IPS-15b (cell line): ENCODE measurements around the gene ENO2.

Source experiments
- H3K27me3 ChIP-seq: one replicate; pipeline ENCODE4 v1.6.1; 2013; ENCODE audit warnings: low read length; ENCODE audit not compliant: control insufficient read depth, insufficient read depth
- H3K36me3 ChIP-seq: one replicate; pipeline ENCODE4 v1.6.1; 2013; ENCODE audit warnings: low read length; ENCODE audit not compliant: control insufficient read depth, insufficient read depth
- H3K4me1 ChIP-seq: one replicate; pipeline ENCODE4 v1.6.1; 2013; ENCODE audit warnings: mild to moderate bottlenecking, low read length; ENCODE audit not compliant: control insufficient read depth, insufficient read depth
- H3K4me3 ChIP-seq: one replicate; pipeline ENCODE4 v1.5.1; 2013; ENCODE audit warnings: low read depth, low read length
- H3K9ac ChIP-seq: one replicate; pipeline ENCODE4 v1.6.1; 2013; ENCODE audit warnings: low read depth, mild to moderate bottlenecking, low read length
- H3K9me3 ChIP-seq: one replicate; pipeline ENCODE4 v1.6.1; 2013; ENCODE audit warnings: mild to moderate bottlenecking, low read length; ENCODE audit not compliant: control insufficient read depth, insufficient read depth

The ENO2 gene

GRCh38 chr12:6941782-6942181 is 27.4 kb downstream of the ENO2 start:
- Histone ChIP-seq H3K4me1 (peaks cover 15% of the 10 kb centered on the region), H3K9ac (no peak overlapping the region), H3K9me3 (no peaks in the 10 kb centered on the region), H3K4me3 (no peak overlapping the region), H3K27me3 (no peaks in the 10 kb centered on the region), H3K36me3 (peaks cover 15% of the 10 kb centered on the region)

GRCh38 chr12:6942331-6942665 is 27.9 kb downstream of the ENO2 start:
- Histone ChIP-seq H3K27me3 (no peaks in the 10 kb centered on the region), H3K4me3 (no peak overlapping the region), H3K4me1 (peaks cover 15% of the 10 kb centered on the region), H3K9ac (no peak overlapping the region), H3K36me3 (peaks cover 15% of the 10 kb centered on the region), H3K9me3 (no peaks in the 10 kb centered on the region)

- Histone ChIP-seq H3K4me3 (peak overlapping the region; percentile 93), H3K4me1 (peaks cover 15% of the 10 kb centered on the region), H3K9ac (peak overlapping the region; percentile 93), H3K9me3 (no peaks in the 10 kb centered on the region), H3K36me3 (peaks cover 15% of the 10 kb centered on the region), H3K27me3 (no peaks in the 10 kb centered on the region)
Observed at GRCh38 chr12:6943389-6943721, 29.0 kb downstream of the ENO2 start.

- H3K4me3 ChIP-seq = peak within 1 kb of the TSS; percentile 93
- peaks cover 15% of the 10 kb centered on the region for H3K4me1 ChIP-seq
- H3K9me3 ChIP-seq = no peaks in the 10 kb centered on the region
- peaks cover 11% of the 10 kb centered on the region for H3K36me3 ChIP-seq
- H3K27me3 ChIP-seq = no peaks in the 10 kb centered on the region
- peak within 1 kb of the TSS; percentile 98 for H3K9ac ChIP-seq
Observed at GRCh38 chr12:6943722-6944380, 29.5 kb downstream of the ENO2 start, which contains the start of the genes C12orf57 and RNU7-1. C12orf57 (plus strand) TSS chr12:6944022; CDS start chr12:6944122, 100 bp downstream. RNU7-1 (plus strand) TSS chr12:6943816.

- peaks cover 6% of the 10 kb centered on the region for H3K36me3 ChIP-seq
- peak overlapping the region; percentile 93 for H3K4me3 ChIP-seq
- H3K4me1 ChIP-seq = peaks cover 15% of the 10 kb centered on the region
- peak overlapping the region; percentile 98 for H3K9ac ChIP-seq
- no peaks in the 10 kb centered on the region for H3K27me3 ChIP-seq
- H3K9me3 ChIP-seq = no peaks in the 10 kb centered on the region
Observed at GRCh38 chr12:6944381-6945186, 30.2 kb downstream of the ENO2 start.

- Histone ChIP-seq H3K9ac (peak overlapping the region; percentile 26), H3K4me1 (peaks cover 15% of the 10 kb centered on the region), H3K36me3 (peaks cover 6% of the 10 kb centered on the region), H3K4me3 (peak overlapping the region; percentile 93), H3K9me3 (no peaks in the 10 kb centered on the region), H3K27me3 (no peaks in the 10 kb centered on the region)
Observed at GRCh38 chr12:6945613-6946012, 31.2 kb downstream of the ENO2 start.

- H3K4me1 ChIP-seq = peaks cover 15% of the 10 kb centered on the region
- H3K4me3 ChIP-seq = peak overlapping the region; percentile 93
- no peaks in the 10 kb centered on the region for H3K27me3 ChIP-seq
- peaks cover 5% of the 10 kb centered on the region for H3K36me3 ChIP-seq
- no peaks in the 10 kb centered on the region for H3K9me3 ChIP-seq
- peak overlapping the region; percentile 49 for H3K9ac ChIP-seq
Observed at GRCh38 chr12:6946033-6946919, 31.9 kb downstream of the ENO2 start.

- Histone ChIP-seq H3K36me3 (peaks cover under 1% of the 10 kb centered on the region), H3K9ac (peak overlapping the region; percentile 49), H3K27me3 (no peaks in the 10 kb centered on the region), H3K4me1 (peaks cover 15% of the 10 kb centered on the region), H3K9me3 (no peaks in the 10 kb centered on the region), H3K4me3 (peak overlapping the region; percentile 93)
Observed at GRCh38 chr12:6946920-6947374, 32.6 kb downstream of the ENO2 start.

GRCh38 chr12:6947615-6948014 is 33.2 kb downstream of the ENO2 start:
- Histone ChIP-seq H3K36me3 (peaks cover 3% of the 10 kb centered on the region), H3K9ac (no peak overlapping the region), H3K27me3 (no peaks in the 10 kb centered on the region), H3K9me3 (no peaks in the 10 kb centered on the region), H3K4me3 (no peak overlapping the region), H3K4me1 (peaks cover 15% of the 10 kb centered on the region)

GRCh38 chr12:6948873-6949594 is 34.7 kb downstream of the ENO2 start:
- no peaks in the 10 kb centered on the region for H3K9me3 ChIP-seq
- no peaks in the 10 kb centered on the region for H3K27me3 ChIP-seq
- peaks cover 11% of the 10 kb centered on the region for H3K4me1 ChIP-seq
- peaks cover 3% of the 10 kb centered on the region for H3K36me3 ChIP-seq
- no peak overlapping the region for H3K4me3 ChIP-seq
- no peak overlapping the region for H3K9ac ChIP-seq

GRCh38 chr12:6950401-6950801 is 36.0 kb downstream of the ENO2 start:
- peaks cover 4% of the 10 kb centered on the region for H3K4me1 ChIP-seq

More at GRCh38 chr12:6950401-6950801, 36.0 kb downstream of the ENO2 start:
- H3K9ac ChIP-seq = no peak overlapping the region
- no peak overlapping the region for H3K4me3 ChIP-seq
- H3K9me3 ChIP-seq = no peaks in the 10 kb centered on the region
- no peaks in the 10 kb centered on the region for H3K27me3 ChIP-seq
- peaks cover 9% of the 10 kb centered on the region for H3K36me3 ChIP-seq
